Neural progenitor cell (in vitro differentiated cells): ENCODE data around the gene XPNPEP1. TPM values are rescaled to one million over a fixed set of nuclear protein-coding genes. Genes with fewer than 3 reads are reported as not detected.

Experiments used
- DNase-seq: peaks from one replicate; pipeline ENCODE4 v3.0.0-alpha.2; 2016; ENCODE audit warnings: low spot score
- H2AFZ ChIP-seq: fragments of 200-600 bp; sonication (generic); replicated peaks from 2 replicates; pipeline ENCODE4 v1.6.1; 2016; ENCODE audit warnings: antibody characterized with exemption
- H3F3A ChIP-seq: fragments of 200-600 bp; sonication (generic); 2 replicates; pipeline ENCODE4 v1.6.1; 2016; ENCODE audit warnings: antibody characterized with exemption, low read depth
- H3K27ac ChIP-seq: fragments of 200-600 bp; sonication (generic); 2 replicates; pipeline ENCODE4 v1.5.1; 2016; ENCODE audit warnings: mild to moderate bottlenecking
- H3K27me3 ChIP-seq: fragments of 200-600 bp; sonication (generic); 2 replicates; pipeline ENCODE4 v1.6.1; 2016; ENCODE audit warnings: mild to moderate bottlenecking, moderate library complexity
- H3K36me3 ChIP-seq: fragments of 200-600 bp; sonication (generic); 2 replicates; pipeline ENCODE4 v1.5.1; 2016
- H3K4me1 ChIP-seq: fragments of 200-600 bp; sonication (generic); 2 replicates; pipeline ENCODE4 v1.6.1; 2016; ENCODE audit warnings: mixed run types
- H3K4me2 ChIP-seq: fragments of 200-600 bp; sonication (generic); 2 replicates; pipeline ENCODE4 v1.6.1; 2016
- H3K4me3 ChIP-seq: fragments of 200-600 bp; sonication (generic); 2 replicates; pipeline ENCODE4 v1.5.1; 2016
- H3K79me2 ChIP-seq: fragments of 200-600 bp; sonication (generic); 2 replicates; pipeline ENCODE4 v1.6.1; 2016; ENCODE audit warnings: low read depth
- H3K9ac ChIP-seq: fragments of 200-600 bp; sonication (generic); 2 replicates; pipeline ENCODE4 v1.6.1; 2016
- H3K9me3 ChIP-seq: fragments of 200-600 bp; sonication (generic); 2 replicates; pipeline ENCODE4 v1.5.1; 2016; ENCODE audit warnings: low read depth
- H4K20me1 ChIP-seq: fragments of 200-600 bp; sonication (generic); 2 replicates; pipeline ENCODE4 v1.6.1; 2016; ENCODE audit warnings: low read depth
- H3K27ac Mint-ChIP-seq: 3 replicates; pipeline ENCODE4 v1.8.0; 2021; ENCODE audit warnings: mixed read lengths
- H3K27me3 Mint-ChIP-seq: 2 replicates; pipeline ENCODE4 v1.8.0; 2022; ENCODE audit warnings: low read depth, mild to moderate bottlenecking, inconsistent platforms, moderate library complexity, mixed read lengths; ENCODE audit not compliant: insufficient read depth
- H3K36me3 Mint-ChIP-seq: 3 replicates; pipeline ENCODE4 v1.8.0; 2021; ENCODE audit warnings: mixed read lengths
- H3K4me1 Mint-ChIP-seq: 3 replicates; pipeline ENCODE4 v1.8.0; 2021; ENCODE audit warnings: mixed read lengths
- H3K4me3 Mint-ChIP-seq: 3 replicates; pipeline ENCODE4 v1.8.0; 2021; ENCODE audit warnings: mild to moderate bottlenecking, moderate library complexity, mixed read lengths
- H3K9me3 Mint-ChIP-seq: 3 replicates; pipeline ENCODE4 v1.8.0; 2020; ENCODE audit warnings: mixed read lengths
- CTCF ChIP-seq: fragments of 200-600 bp; sonication (generic); IDR thresholded peaks from 2 replicates; pipeline ENCODE4 v1.5.1; 2017; ENCODE audit warnings: antibody characterized with exemption, mild to moderate bottlenecking
- EZH2 ChIP-seq: fragments of 200-600 bp; sonication (generic); IDR thresholded peaks from 2 replicates; pipeline ENCODE4 v1.6.1; 2017; ENCODE audit warnings: antibody characterized with exemption, mild to moderate bottlenecking, moderate library complexity
- EZH2phosphoT487 ChIP-seq: fragments of 200-600 bp; sonication (generic); IDR thresholded peaks from 2 replicates; pipeline ENCODE4 v1.6.1; 2017; ENCODE audit warnings: antibody characterized with exemption
- total RNA-seq: library from RNA; depleted of rRNA; stranded (reverse); fragments of >200 nt; gene quantifications from 2 replicates; pipeline ENCODE4 v1.2.3, GENCODE V29; 2015; ENCODE audit warnings: low replicate concordance

The XPNPEP1 gene
- total RNA-seq, 1 donor from 2014 or later = 113 TPM

GRCh38 chr10:109962247-109962646 is 38.9 kb upstream of the XPNPEP1 start:
- H3K9me3 ChIP-seq = no peaks in the 10 kb centered on the region
- H3K27ac Mint-ChIP-seq = peak overlapping the region; percentile 88
- no peaks in the 10 kb centered on the region for H3K9me3 Mint-ChIP-seq
- peak overlapping the region; percentile 24 for H3K27ac ChIP-seq
- H3K9ac ChIP-seq = no peak overlapping the region
- H3K36me3 ChIP-seq = no peaks in the 10 kb centered on the region
- no peaks in the 10 kb centered on the region for H4K20me1 ChIP-seq
- H3K79me2 ChIP-seq = no peaks in the 10 kb centered on the region
- TF ChIP-seq EZH2 = no peak
- TF ChIP-seq EZH2phosphoT487 = no peak
- no peak for TF ChIP-seq CTCF
- H3K4me3 Mint-ChIP-seq = no peak overlapping the region
- H3K4me1 ChIP-seq = peaks cover 28% of the 10 kb centered on the region
- H3K4me2 ChIP-seq = peak overlapping the region; percentile 40
- DNase-seq = no peak
- H3K4me1 Mint-ChIP-seq = peaks cover 52% of the 10 kb centered on the region
- H3K4me3 ChIP-seq = no peak overlapping the region
- H3K27me3 ChIP-seq = no peaks in the 10 kb centered on the region
- no peaks in the 10 kb centered on the region for H3F3A ChIP-seq
- H3K27me3 Mint-ChIP-seq = peaks cover 10% of the 10 kb centered on the region
- H3K36me3 Mint-ChIP-seq = no peaks in the 10 kb centered on the region
- H2AFZ ChIP-seq = peak overlapping the region; percentile 0

GRCh38 chr10:109961174-109962001 is 38.1 kb upstream of the XPNPEP1 start:
- Histone ChIP-seq H3K4me2 (peak overlapping the region; percentile 40), H3K79me2 (no peaks in the 10 kb centered on the region), H3K4me3 (no peak overlapping the region), H3K36me3 (no peaks in the 10 kb centered on the region), H3K27me3 (no peaks in the 10 kb centered on the region), H3K9me3 (no peaks in the 10 kb centered on the region), H3K27ac (peak overlapping the region; percentile 24), H2AFZ (peak overlapping the region; percentile 0), H3K9ac (no peak overlapping the region), H3F3A (no peaks in the 10 kb centered on the region), H4K20me1 (no peaks in the 10 kb centered on the region), H3K4me1 (peaks cover 21% of the 10 kb centered on the region)
- Mint-ChIP-seq H3K9me3 (no peaks in the 10 kb centered on the region), H3K27me3 (peaks cover 10% of the 10 kb centered on the region), H3K4me3 (no peak overlapping the region), H3K36me3 (no peaks in the 10 kb centered on the region), H3K27ac (peak overlapping the region; percentile 89), H3K4me1 (peaks cover 52% of the 10 kb centered on the region)
- no peak for TF ChIP-seq EZH2phosphoT487
- no peak for TF ChIP-seq CTCF
- no peak for TF ChIP-seq EZH2
- DNase-seq = no peak

- Histone ChIP-seq H3K9me3 (no peaks in the 10 kb centered on the region), H3K36me3 (no peaks in the 10 kb centered on the region), H3K4me1 (peaks cover 21% of the 10 kb centered on the region), H3K79me2 (no peaks in the 10 kb centered on the region), H4K20me1 (no peaks in the 10 kb centered on the region), H3K9ac (no peak overlapping the region), H3K27ac (no peak overlapping the region), H2AFZ (no peak overlapping the region), H3F3A (no peaks in the 10 kb centered on the region), H3K4me2 (peak overlapping the region; percentile 40), H3K27me3 (no peaks in the 10 kb centered on the region), H3K4me3 (no peak overlapping the region)
- Mint-ChIP-seq H3K36me3 (no peaks in the 10 kb centered on the region), H3K27me3 (peaks cover 10% of the 10 kb centered on the region), H3K9me3 (no peaks in the 10 kb centered on the region), H3K4me1 (peaks cover 50% of the 10 kb centered on the region), H3K27ac (peak overlapping the region; percentile 70), H3K4me3 (no peak overlapping the region)
- DNase-seq = no peak
- TF ChIP-seq EZH2phosphoT487 (no peak), CTCF (no peak), EZH2 (no peak)
Observed at GRCh38 chr10:109960682-109961081, 37.4 kb upstream of the XPNPEP1 start.
